HEK293 (cell line): ENCODE measurements around the gene ST7.
"Not testable (repeated sequence)": the region's sequence is repeated elsewhere in the genome, so short reads cannot be mapped to it uniquely, and the experiment has no call there.

ENCODE experiments used
- CTCF ChIA-PET: fragments of 350-600 bp; formaldehyde crosslinking; extraction: SDS; loops from one replicate; lab custom pipeline; 2021; ENCODE audit warnings: antibody characterized with exemption; lab: Yijun Ruan, JAX
- POLR2A ChIA-PET: fragments of 300-600 bp; formaldehyde crosslinking; extraction: SDS; loops from one replicate; lab custom pipeline; 2020; ENCODE audit warnings: antibody characterized with exemption, inconsistent platforms; lab: Yijun Ruan, JAX
- H3K27ac ChIP-seq: fragments of 200-500 bp; sonication (Bioruptor generic); 2 replicates; pipeline ENCODE4 v1.5.1; 2014; ENCODE audit warnings: low read depth, low read length, control low read depth, inconsistent platforms; ENCODE audit errors: extremely low read depth
- H3K36me3 ChIP-seq, 2 experiments: fragments of 200-500 bp in 1 of 2; sonication (Bioruptor generic) in 1 of 2; 1 replicate in 1 of 2; 2 replicates in 1 of 2; pipeline ENCODE4 v1.5.1; 2014 to 2017; ENCODE audit warnings: inconsistent platforms in 2 of 2, low read length in 2 of 2; ENCODE audit not compliant: control insufficient read depth in 2 of 2, insufficient read depth in 1 of 2
- H3K4me1 ChIP-seq: fragments of 200-500 bp; sonication (Bioruptor generic); 2 replicates; pipeline ENCODE4 v1.5.1; 2014; ENCODE audit warnings: mild to moderate bottlenecking, low read length, inconsistent platforms; ENCODE audit not compliant: control insufficient read depth, insufficient read depth
- H3K4me3 ChIP-seq: 2 replicates; pipeline ENCODE4 v1.5.1; 2011; ENCODE audit warnings: low read depth, mild to moderate bottlenecking, control low read depth, low read length, moderate library complexity
- H3K9me3 ChIP-seq: fragments of 200-500 bp; sonication (Bioruptor generic); 2 replicates; pipeline ENCODE4 v1.5.1; 2014; ENCODE audit warnings: low read depth, low read length, inconsistent platforms; ENCODE audit not compliant: control insufficient read depth, insufficient read depth
- PRDM10 ChIP-seq: fragments of 450-650 bp; formaldehyde crosslinking; IDR thresholded peaks from 2 replicates; pipeline ENCODE4 v1.5.1; 2016; ENCODE audit warnings: missing biosample characterization, missing genetic modification characterization
- ZBTB7A ChIP-seq: fragments of 450-650 bp; formaldehyde crosslinking; IDR thresholded peaks from 2 replicates; pipeline ENCODE4 v1.5.1; 2016; ENCODE audit warnings: low read depth, missing biosample characterization, missing genetic modification characterization
- ZNF133 ChIP-seq: fragments of 450-650 bp; formaldehyde crosslinking; IDR thresholded peaks from 2 replicates; pipeline ENCODE4 v1.5.1; 2016; ENCODE audit warnings: missing biosample characterization, missing genetic modification characterization
- ZNF146 ChIP-seq: fragments of 450-650 bp; formaldehyde crosslinking; IDR thresholded peaks from 2 replicates; pipeline ENCODE4 v1.5.1; 2016; ENCODE audit warnings: missing biosample characterization, missing genetic modification characterization
- ZNF449 ChIP-seq: fragments of 450-650 bp; formaldehyde crosslinking; IDR thresholded peaks from 2 replicates; pipeline ENCODE4 v1.5.1; 2017; ENCODE audit warnings: missing biosample characterization, mild to moderate bottlenecking, missing genetic modification characterization, moderate library complexity
- ZNF488 ChIP-seq: fragments of 450-650 bp; formaldehyde crosslinking; IDR thresholded peaks from 2 replicates; pipeline ENCODE4 v1.5.1; 2016; ENCODE audit warnings: missing biosample characterization, missing genetic modification characterization
- ZNF521 ChIP-seq: fragments of 450-650 bp; formaldehyde crosslinking; IDR thresholded peaks from 2 replicates; pipeline ENCODE4 v1.5.1; 2017; ENCODE audit warnings: missing biosample characterization, mild to moderate bottlenecking, missing genetic modification characterization
- ZNF555 ChIP-seq: fragments of 450-650 bp; formaldehyde crosslinking; conservative IDR thresholded peaks from 2 replicates; pipeline ENCODE4 v1.5.1; 2017; ENCODE audit warnings: missing biosample characterization, mild to moderate bottlenecking, missing genetic modification characterization, inconsistent platforms
- ZNF580 ChIP-seq: fragments of 450-650 bp; formaldehyde crosslinking; IDR thresholded peaks from 2 replicates; pipeline ENCODE4 v1.5.1; 2016; ENCODE audit warnings: missing biosample characterization, missing genetic modification characterization
- TF ChIP-seq, protein P1 (sequence below): fragments of 450-650 bp; formaldehyde crosslinking; IDR thresholded peaks from 2 replicates; pipeline ENCODE4 v1.5.1; 2016; ENCODE audit warnings: missing biosample characterization, missing genetic modification characterization
- TF ChIP-seq, protein P2 (sequence below): fragments of 450-650 bp; formaldehyde crosslinking; IDR thresholded peaks from 2 replicates; pipeline ENCODE4 v1.5.1; 2016; ENCODE audit warnings: missing biosample characterization, missing genetic modification characterization

The ST7 gene

GRCh38 chr7:117025891-117026290, 72.6 kb downstream of the ST7 start:
- Histone ChIP-seq H3K36me3 (no peaks in the 10 kb centered on the region), H3K9me3 (no peaks in the 10 kb centered on the region), H3K4me1 (no peaks in the 10 kb centered on the region), H3K4me3 (no peak overlapping the region), H3K27ac (no peak overlapping the region)
- ChIA-PET POLR2A (no interaction called here), CTCF (interaction anchor here (0.6 kb wide), 1 partner anchor 172 kb away, joined by 3 read pairs; no protein-coding TSS in a partner anchor)
- TF ChIP-seq ZNF449 (tag by site-specific recombination), result no peak

GRCh38 chr7:117030346-117030745, 77.0 kb downstream of the ST7 start:
- POLR2A ChIA-PET, H3K9me3 ChIP-seq, H3K4me1 ChIP-seq, CTCF ChIA-PET, H3K4me3 ChIP-seq, H3K36me3 ChIP-seq, H3K27ac ChIP-seq: not testable (repeated sequence)
- TF ChIP-seq ZNF133, result peak; percentile 29; the same call in 1 of the 2 replicates

GRCh38 chr7:117030793-117031192, 77.5 kb downstream of the ST7 start:
- POLR2A ChIA-PET, CTCF ChIA-PET, H3K27ac ChIP-seq, H3K9me3 ChIP-seq, H3K36me3 ChIP-seq, H3K4me1 ChIP-seq, H3K4me3 ChIP-seq: not testable (repeated sequence)
- peak; percentile 67; the same call in 1 of the 2 replicates for TF ChIP-seq ZNF580 (tag by site-specific recombination)
- TF ChIP-seq ZNF146 (tag by site-specific recombination), result peak; percentile 95
- TF ChIP-seq, protein P1, sequence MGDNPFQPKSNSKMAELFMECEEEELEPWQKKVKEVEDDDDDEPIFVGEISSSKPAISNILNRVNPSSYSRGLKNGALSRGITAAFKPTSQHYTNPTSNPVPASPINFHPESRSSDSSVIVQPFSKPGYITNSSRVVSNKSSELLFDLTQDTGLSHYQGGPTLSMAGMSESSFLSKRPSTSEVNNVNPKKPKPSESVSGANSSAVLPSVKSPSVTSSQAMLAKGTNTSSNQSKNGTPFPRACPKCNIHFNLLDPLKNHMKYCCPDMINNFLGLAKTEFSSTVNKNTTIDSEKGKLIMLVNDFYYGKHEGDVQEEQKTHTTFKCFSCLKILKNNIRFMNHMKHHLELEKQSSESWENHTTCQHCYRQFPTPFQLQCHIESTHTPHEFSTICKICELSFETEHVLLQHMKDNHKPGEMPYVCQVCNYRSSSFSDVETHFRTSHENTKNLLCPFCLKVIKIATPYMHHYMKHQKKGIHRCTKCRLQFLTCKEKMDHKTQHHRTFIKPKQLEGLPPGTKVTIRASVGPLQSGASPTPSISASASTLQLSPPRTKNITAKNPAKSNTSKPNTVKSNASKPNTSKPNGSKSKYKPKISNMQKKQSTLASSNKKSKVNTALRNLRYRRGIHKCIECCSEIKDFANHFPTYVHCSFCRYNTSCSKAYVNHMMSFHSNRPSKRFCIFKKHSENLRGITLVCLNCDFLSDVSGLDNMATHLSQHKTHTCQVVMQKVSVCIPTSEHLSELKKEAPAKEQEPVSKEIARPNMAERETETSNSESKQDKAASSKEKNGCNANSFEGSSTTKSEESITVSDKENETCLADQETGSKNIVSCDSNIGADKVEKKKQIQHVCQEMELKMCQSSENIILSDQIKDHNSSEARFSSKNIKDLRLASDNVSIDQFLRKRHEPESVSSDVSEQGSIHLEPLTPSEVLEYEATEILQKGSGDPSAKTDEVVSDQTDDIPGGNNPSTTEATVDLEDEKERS, result 0 out of 2 replicates have a peak, but pooled peaks have one; percentile 25

- H3K27ac ChIP-seq, result no peak overlapping the region
- no peaks in the 10 kb centered on the region for H3K36me3 ChIP-seq
- no peak overlapping the region for H3K4me3 ChIP-seq
- CTCF ChIA-PET, result no interaction called here
- TF ChIP-seq ZNF521 (tag by site-specific recombination) (no peak), ZBTB7A (tag by site-specific recombination) (no peak), ZNF555 (no peak), PRDM10 (no peak), ZNF488 (tag by site-specific recombination) (no peak)
- TF ChIP-seq, protein P2, sequence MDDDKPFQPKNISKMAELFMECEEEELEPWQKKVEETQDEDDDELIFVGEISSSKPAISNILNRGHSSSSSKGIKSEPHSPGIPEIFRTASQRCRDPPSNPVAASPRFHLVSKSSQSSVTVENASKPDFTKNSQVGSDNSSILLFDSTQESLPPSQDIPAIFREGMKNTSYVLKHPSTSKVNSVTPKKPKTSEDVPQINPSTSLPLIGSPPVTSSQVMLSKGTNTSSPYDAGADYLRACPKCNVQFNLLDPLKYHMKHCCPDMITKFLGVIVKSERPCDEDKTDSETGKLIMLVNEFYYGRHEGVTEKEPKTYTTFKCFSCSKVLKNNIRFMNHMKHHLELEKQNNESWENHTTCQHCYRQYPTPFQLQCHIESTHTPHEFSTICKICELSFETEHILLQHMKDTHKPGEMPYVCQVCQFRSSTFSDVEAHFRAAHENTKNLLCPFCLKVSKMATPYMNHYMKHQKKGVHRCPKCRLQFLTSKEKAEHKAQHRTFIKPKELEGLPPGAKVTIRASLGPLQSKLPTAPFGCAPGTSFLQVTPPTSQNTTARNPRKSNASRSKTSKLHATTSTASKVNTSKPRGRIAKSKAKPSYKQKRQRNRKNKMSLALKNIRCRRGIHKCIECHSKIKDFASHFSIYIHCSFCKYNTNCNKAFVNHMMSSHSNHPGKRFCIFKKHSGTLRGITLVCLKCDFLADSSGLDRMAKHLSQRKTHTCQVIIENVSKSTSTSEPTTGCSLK (tag by site-specific recombination), result no peak
- H3K4me1 ChIP-seq, result peaks cover 5% of the 10 kb centered on the region; the same call in 1 of the 2 replicates
- POLR2A ChIA-PET, result no interaction called here
- H3K9me3 ChIP-seq, result no peaks in the 10 kb centered on the region
These were observed 79.5 kb downstream of the ST7 start for GRCh38 chr7:117032810-117033209.
